Subcutaneous adipose tissue (tissue), 4 donors: ENCODE results near the gene ACSL3. TPM values are rescaled to one million over a fixed set of nuclear protein-coding genes. Genes with fewer than 3 reads are reported as not detected.

Experiments used
- CTCF ChIP-seq: fragments of 450-650 bp; IDR thresholded peaks from one replicate; pipeline ENCODE4 v1.5.1; 2016; ENCODE audit warnings: low read depth, mild to moderate bottlenecking, control low read depth, antibody characterized with exemption, moderate library complexity
- total RNA-seq, 4 donors: library from RNA; depleted of rRNA; stranded (reverse); fragments of >200 nt; gene quantifications; one replicate each; pipeline ENCODE4 v1.1.0, GENCODE V29; 2016

Gene ACSL3
- total RNA-seq, 4 donors from 2014 or later, result 40.1 to 81.8 (median 42.8) TPM

DNA sequence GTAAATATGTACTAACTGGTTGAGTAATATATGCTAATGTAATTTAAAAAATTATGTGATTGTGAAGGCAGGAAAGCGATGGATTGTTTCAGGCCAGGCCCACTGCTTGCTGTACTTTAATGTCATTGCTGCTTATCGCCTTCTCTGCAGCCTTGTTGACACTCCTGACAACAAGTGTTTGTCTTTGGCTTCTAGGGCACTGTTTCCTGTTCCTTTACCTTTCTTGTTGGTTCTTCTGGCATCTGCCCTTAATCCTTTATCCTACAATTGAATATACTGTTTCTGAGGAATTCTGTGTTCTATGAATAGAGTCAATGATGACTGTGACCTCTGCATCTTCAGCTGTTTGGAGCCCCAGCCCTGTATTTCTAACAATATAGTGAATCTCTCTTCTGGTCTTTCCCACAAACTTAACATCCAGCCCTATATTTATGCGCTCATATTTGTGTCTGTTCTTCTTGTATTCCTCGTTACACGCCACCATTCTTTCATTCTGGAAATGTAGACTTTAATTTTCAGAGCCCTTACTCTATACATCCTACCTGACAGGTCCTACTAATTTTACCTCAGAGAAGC, 17.6 kb downstream of the ACSL3 start:
- no peak for TF ChIP-seq CTCF

DNA sequence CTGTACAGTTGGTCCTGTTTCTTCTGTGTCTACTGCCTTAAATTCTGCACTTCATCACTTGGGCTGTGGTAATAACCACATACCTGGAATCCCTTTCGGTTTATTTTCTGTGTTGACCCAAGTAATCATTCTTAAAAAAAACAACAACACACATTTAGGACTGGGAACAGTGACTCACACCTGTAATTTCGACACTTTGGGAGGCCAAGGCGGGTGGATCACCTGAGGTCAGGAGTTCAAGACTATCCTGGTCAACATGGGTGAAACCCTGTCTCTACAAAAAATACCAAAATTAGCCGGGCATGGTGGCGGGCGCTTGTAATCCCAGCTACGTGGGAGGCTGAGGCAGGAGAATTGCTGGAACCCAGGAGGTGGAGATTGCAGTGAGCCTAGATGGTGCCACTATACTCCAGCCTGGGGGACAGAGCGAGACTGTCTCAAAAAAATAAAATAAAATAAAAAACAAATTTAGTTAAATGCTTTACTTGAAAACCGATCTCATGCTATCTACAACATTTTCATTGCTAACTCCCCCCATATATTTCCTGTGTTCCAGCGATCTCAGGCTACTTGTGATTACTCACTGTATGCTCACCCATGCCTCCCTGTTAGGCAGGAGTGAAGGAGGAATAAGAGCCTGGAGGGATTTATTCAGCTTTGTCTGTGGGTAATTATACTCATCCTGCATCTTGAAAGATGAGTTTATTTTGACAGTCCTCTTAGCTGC, 18.2 kb downstream of the ACSL3 start:
- no peak for TF ChIP-seq CTCF

DNA sequence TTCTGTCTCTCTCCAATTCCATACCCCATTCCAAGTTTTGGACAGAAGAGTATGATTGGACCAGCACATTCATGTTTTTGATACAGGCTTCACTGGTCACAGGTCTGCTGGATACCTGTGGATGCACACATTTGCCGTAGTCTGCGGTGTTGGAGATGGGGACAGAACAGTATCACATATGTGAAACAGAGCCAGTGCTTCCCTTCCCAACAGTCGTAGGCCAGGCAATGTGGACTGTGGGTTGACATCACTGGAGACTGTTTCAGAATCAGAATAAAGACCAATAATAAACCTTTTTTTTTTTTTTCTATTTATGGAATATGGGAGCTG, 18.7 kb downstream of the ACSL3 start:
- no peak for TF ChIP-seq CTCF

DNA sequence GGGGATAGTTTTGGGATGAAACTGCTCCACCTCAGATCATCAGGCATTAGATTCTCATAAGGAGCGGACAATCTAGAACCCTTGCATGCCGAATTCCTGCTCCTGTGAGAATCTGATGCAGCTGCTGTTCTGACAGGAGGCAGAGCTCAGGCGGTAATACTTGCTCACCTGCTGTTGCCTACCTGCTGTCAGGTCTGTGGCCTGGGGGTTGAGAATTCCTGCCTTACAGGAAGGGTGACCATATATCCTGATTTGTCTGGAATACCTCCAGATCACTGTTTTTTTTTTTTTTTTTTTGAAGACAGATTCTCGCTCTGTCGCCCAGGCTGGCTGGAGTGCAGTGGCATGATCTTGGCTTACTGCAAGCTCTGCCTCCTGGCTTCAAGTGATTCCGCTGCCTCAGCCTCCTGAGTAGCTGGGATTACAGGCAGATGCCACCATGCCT, 21.7 kb downstream of the ACSL3 start:
- TF ChIP-seq CTCF, result no peak

- no peak for TF ChIP-seq CTCF
Measured at GRCh38 chr2:222883420-222883819, 22.6 kb downstream of the ACSL3 start.

GRCh38 chr2:222884114-222884771, 23.4 kb downstream of the ACSL3 start:
- TF ChIP-seq CTCF, result no peak

DNA sequence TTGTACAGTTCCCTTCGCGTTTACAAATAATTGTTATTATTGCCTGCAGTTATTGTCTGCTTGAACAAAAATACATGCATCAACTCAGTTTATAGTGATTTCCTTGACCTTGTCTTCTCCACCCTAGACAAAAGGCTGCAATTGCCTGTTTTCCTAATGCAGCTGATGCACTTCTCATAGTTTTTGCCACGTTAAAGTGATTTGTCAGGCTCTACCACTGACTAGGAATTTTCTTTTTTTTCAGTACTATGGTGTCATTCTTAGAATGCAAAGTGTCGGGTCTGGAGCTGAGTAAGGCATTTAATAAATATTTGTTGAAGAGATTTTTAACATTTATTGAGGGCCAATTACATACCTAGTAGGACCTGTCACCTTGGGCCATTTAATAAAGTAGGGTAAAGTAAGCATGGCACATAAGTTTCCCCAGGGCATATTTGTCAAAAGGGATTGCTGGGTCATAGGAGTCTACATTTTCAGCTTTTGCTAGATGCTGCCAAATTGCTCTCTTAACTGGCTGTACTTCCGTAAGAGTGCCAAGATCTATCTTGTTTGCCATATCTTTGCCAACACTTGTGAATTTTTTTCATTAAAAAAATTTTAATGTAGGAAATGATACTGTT, 24.1 kb downstream of the ACSL3 start:
- TF ChIP-seq CTCF, result no peak
